ENCODE measurements around the gene ACTL8.

Gene ACTL8

GRCh38 chr1:17773591-17774326 lies 18.6 kb downstream of the ACTL8 start:
- no peak for DNase-seq

GRCh38 chr1:17774452-17774851 lies 19.3 kb downstream of the ACTL8 start:
- no peak for DNase-seq

GRCh38 chr1:17775796-17776195 lies 20.7 kb downstream of the ACTL8 start:
- DNase-seq = no peak

- DNase-seq = no peak
These were observed 21.3 kb downstream of the ACTL8 start for GRCh38 chr1:17776426-17776825.

GRCh38 chr1:17777330-17777729 lies 22.2 kb downstream of the ACTL8 start:
- DNase-seq = no peak

- no peak for DNase-seq
These were observed 22.7 kb downstream of the ACTL8 start for GRCh38 chr1:17777818-17778217.

GRCh38 chr1:17780916-17781315 lies 25.8 kb downstream of the ACTL8 start:
- DNase-seq = no peak

GRCh38 chr1:17789926-17790325 lies 34.8 kb downstream of the ACTL8 start:
- DNase-seq = no peak

GRCh38 chr1:17790383-17791054 lies 35.4 kb downstream of the ACTL8 start:
- no peak for DNase-seq

- DNase-seq = no peak
These were observed 35.9 kb downstream of the ACTL8 start for GRCh38 chr1:17791055-17791390.

GRCh38 chr1:17791480-17791879 lies 36.3 kb downstream of the ACTL8 start:
- no peak for DNase-seq

GRCh38 chr1:17792421-17792820 lies 37.3 kb downstream of the ACTL8 start:
- no peak for DNase-seq

- no peak for DNase-seq
These were observed 40.1 kb downstream of the ACTL8 start for GRCh38 chr1:17795081-17795809.

- no peak for DNase-seq
These were observed 40.9 kb downstream of the ACTL8 start for GRCh38 chr1:17795836-17796645.

- DNase-seq = no peak
These were observed 42.3 kb downstream of the ACTL8 start for GRCh38 chr1:17797478-17797877.

- DNase-seq = no peak
These were observed 42.9 kb downstream of the ACTL8 start for GRCh38 chr1:17798011-17798410.

- DNase-seq = no peak
These were observed 43.8 kb downstream of the ACTL8 start for GRCh38 chr1:17798799-17799382.

- DNase-seq = no peak
These were observed 44.5 kb downstream of the ACTL8 start for GRCh38 chr1:17799642-17800041.

- DNase-seq = no peak
These were observed 47.0 kb downstream of the ACTL8 start for GRCh38 chr1:17802164-17802563.

GRCh38 chr1:17802945-17803344 lies 47.8 kb downstream of the ACTL8 start:
- no peak for DNase-seq

GRCh38 chr1:17805869-17806684 lies 50.9 kb downstream of the ACTL8 start:
- DNase-seq = no peak

GRCh38 chr1:17808816-17809215 lies 53.7 kb downstream of the ACTL8 start:
- no peak for DNase-seq
